GM21360 (cell line): ENCODE data around the gene RNASE8.
A peak's percentile ranks its signal among the peaks of the same experiment; 100 is the strongest.

ENCODE experiments used
- ATAC-seq: cut with Tn5 transposase; IDR thresholded peaks from one replicate; pipeline ENCODE4 v1.9.1; 2021; ENCODE audit warnings: mild to moderate bottlenecking, moderate library complexity; ENCODE audit not compliant: unreplicated experiment

Gene RNASE8

DNA sequence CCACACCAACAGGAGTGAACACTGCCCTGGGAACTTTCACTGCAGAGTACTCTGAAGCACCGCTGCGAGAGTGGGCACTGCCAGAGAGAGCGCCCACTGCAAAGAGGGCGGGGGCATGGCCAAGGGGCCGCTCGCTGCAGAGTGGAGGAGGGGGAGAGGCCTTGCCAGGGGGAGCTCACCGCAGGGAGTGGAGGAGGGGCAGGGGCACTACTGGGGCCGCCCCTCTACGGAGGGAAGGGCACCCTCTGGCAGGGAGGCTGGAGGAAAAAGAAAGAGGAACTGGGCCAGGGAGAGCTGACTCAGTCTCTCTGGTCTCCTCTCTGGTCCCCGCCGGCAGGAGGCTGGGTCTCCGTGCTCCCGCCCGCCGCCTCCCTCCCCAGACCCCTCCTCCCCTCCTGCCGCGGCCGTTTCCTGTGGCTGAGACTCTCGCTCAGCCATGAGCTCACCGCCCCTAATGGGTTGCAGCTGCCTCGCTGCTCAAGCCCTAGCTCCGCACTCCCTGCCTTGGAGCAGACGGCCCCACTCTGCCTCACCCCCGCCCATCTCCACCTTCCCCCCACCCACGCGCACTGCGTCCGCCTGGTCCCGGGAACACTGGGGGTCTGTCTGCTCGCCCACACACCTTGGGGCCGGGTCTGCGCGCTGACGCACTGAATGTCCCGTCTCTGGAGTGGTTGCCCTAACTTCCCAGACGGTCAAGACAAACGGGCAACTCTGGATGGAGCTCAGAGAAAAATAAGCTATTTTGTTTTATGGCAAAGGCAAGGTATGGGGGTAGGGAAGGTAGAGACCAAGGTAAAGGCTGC, 13.8 kb downstream of the RNASE8 start:
- peak; percentile 76 for ATAC-seq

DNA sequence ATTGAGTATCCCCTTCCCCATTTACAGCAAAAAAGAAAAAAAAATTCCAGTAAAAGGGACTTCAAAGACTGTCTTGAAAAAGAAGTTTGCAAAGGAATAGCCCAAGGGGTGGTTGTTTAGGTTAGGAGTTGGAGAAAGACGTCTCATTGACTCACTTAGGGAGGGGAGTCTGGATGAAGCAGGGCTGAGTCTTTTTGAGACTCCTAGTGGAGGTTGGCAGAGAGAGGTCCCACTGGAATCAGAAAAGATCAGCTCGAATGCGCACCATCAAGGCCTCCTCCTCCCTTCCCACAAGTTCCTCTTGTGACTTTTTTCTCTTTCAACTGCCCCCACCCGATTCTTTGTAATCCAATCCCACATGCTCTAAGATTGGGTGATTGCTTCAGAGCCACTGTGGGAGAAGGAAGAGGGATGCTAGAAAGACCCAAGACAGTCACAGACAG, 14.4 kb downstream of the RNASE8 start:
- ATAC-seq: no peak

DNA sequence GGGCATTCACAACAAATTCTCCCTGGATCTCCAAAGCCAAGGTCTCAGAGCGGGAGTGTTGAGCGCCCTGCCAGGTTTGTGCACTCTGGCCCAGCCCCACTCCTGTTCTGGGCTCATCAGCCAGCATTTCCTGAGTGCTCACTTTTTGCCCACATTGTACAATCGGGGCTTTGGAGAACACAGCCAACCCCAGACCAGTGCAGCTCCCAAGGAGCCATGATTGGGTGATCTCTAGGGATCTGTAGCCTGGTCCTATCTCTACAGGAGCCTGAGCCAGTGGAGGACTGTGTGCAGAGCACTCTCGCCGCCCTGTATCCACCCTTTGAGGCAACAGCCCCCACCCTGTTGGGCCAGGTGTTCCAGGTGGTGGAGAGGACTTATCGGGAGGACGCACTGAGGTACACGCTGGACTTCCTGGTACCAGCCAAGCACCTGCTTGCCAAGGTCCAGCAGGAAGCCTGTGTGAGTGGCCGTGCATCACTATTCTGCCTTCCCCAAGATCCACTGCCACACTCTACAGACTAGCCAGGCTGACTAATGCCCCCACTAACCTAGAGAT, 15.2 kb downstream of the RNASE8 start:
- ATAC-seq: no peak

DNA sequence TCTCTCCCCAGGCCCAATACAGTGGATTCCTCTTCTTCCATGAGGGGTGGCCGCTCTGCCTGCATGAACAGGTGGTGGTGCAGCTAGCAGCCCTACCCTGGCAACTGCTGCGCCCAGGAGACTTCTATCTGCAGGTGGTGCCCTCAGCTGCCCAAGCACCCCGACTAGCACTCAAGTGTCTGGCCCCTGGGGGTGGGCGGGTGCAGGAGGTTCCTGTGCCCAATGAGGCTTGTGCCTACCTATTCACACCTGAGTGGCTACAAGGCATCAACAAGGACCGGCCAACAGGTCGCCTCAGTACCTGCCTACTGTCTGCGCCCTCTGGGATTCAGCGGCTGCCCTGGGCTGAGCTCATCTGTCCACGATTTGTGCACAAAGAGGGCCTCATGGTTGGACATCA, 16.3 kb downstream of the RNASE8 start:
- ATAC-seq: no peak

DNA sequence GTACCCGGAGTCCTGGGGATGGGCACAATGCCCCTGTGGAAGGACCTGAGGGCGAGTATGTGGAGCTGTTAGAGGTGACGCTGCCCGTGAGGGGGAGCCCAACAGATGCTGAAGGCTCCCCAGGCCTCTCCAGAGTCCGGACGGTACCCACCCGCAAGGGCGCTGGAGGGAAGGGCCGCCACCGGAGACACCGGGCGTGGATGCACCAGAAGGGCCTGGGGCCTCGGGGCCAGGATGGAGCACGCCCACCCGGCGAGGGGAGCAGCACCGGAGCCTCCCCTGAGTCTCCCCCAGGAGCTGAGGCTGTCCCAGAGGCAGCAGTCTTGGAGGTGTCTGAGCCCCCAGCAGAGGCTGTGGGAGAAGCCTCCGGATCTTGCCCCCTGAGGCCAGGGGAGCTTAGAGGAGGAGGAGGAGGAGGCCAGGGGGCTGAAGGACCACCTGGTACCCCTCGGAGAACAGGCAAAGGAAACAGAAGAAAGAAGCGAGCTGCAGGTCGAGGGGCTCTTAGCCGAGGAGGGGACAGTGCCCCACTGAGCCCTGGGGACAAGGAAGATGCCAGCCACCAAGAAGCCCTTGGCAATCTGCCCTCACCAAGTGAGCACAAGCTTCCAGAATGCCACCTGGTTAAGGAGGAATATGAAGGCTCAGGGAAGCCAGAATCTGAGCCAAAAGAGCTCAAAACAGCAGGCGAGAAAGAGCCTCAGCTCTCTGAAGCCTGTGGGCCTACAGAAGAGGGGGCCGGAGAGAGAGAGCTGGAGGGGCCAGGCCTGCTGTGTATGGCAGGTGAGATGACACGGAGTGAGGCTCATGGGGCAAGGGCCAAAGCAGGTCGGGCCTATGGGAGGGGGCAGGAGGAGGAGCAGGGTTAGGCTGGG, 17.0 kb downstream of the RNASE8 start:
- ATAC-seq: no peak

DNA sequence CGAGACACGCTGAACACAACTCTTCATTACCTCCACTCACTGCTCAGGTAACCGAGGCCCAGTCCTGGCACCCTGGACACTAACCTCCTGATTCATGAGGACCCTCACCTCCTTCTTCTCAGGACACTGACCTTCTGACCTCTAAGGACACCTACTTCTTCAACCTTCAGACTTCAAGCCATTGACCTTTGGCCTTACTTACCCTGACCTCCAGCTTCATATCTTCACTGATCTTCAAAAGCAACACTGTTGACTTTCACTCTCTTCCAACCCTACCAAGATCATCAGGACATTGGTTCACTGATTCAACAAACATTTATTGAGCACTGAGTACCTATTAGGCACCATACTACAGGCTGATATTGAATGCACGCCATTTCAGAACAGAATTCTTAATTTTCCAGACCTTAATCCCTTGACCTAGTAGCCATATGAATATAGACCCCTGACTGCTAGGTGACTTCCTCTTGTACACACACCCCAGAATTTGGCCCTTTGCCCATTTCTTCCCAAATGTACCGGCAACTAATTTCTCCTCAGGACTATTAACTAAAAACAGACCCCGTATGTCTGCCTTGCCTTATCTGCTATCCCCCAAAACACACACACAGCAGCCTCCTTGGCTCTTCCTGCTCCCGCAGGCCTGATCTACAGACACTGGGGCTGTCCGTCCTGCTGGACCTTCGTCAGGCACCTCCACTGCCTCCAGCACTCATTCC, 18.3 kb downstream of the RNASE8 start:
- no peak for ATAC-seq

DNA sequence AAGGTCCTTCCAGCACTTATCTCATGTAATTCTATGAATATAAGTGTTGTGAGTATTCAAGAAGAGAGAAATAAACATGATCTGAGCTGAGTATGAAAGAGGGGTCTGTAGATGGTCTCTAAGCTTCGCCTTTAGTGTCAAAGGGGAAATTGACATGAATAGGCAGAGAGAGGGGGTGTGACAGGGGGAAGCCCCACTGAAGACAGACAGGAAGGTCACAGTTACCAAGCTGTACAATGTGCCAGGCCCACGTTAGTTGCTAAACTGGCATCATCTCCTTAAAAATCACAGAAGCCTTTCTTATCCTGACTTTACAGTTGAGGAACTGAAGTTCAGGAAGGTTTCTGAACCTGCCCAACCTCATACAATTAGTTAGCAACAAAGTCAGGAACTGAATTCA, 20.1 kb downstream of the RNASE8 start:
- no peak for ATAC-seq

DNA sequence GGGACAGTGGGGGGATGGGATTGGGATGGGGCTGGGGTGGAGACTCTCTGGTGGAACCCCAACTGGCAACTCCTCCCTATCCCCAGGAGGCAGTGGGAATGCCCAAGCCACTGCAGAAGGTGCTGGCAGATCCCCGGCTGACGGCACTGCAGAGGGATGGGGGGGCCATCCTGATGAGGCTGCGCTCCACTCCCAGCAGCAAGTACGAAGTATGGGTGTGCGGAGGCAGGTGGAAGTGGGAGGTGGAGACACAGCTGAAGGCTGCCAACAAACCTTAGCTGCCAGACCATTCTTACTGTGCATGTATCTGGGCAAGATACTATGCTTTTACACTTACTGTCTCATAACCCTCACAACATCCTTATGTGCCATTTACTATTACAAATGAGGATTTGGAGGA, 20.7 kb downstream of the RNASE8 start:
- ATAC-seq: no peak

DNA sequence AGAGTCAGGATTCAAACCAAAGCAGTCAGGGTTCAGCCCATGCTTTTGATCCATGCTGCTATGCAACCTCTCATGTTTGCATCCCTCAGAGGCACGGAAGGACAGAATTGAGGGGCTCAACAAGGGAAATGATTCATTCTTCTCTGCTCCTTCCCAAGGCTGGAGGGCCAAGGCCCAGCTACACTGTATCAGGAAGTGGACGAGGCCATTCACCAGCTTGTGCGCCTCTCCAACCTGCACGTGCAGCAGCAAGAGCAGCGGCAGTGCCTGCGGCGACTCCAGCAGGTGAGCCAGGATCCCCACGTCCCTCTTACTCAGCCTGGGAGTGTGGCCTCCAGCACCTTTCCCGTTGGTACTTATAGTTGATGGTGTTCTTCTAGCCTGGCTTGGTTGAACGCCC, 21.1 kb downstream of the RNASE8 start:
- ATAC-seq: no peak

DNA sequence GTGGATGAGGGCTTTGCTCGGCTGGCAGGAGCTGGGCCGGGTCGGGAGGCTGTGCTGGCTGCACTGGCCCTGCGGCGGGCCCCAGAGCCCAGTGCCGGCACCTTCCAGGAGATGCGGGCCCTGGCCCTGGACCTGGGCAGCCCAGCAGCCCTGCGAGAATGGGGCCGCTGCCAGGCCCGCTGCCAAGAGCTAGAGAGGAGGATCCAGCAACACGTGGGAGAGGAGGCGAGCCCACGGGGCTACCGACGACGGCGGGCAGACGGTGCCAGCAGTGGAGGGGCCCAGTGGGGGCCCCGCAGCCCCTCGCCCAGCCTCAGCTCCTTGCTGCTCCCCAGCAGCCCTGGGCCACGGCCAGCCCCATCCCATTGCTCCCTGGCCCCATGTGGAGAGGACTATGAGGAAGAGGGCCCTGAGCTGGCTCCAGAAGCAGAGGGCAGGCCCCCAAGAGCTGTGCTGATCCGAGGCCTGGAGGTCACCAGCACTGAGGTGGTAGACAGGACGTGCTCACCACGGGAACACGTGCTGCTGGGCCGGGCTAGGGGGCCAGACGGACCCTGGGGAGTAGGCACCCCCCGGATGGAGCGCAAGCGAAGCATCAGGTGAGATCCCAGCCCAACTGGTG, 24.0 kb downstream of the RNASE8 start:
- no peak for ATAC-seq

DNA sequence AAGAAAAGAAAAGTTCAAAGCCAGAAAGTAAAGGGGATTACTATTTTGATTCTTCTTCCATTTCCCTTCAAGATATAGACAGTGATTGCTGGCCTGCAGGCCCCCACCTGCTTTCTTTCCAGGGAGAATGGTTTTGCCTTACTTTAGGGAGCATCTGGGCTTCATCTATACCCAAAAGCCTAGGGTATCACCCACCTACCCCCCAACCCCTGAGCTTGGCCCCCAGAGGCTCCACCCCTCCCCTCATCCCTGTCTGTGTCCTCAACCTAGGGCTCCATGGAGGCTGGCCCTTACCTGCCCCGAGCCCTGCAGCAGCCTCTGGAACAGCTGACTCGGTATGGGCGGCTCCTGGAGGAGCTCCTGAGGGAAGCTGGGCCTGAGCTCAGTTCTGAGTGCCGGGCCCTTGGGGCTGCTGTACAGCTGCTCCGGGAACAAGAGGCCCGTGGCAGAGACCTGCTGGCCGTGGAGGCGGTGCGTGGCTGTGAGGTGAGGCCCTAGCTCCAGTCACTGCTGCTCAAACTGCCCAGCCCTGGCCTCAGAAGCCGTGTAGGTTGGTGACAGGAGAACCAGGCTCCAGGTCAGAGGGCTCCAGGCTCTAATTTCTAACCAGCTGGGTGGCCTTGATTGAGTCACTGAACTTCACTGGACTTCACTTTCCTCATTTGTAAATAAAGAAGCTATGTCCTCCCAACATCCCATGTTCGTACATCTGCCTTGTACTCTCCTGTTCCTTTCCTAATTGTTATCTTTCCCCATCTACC, 26.1 kb downstream of the RNASE8 start:
- ATAC-seq: no peak

DNA sequence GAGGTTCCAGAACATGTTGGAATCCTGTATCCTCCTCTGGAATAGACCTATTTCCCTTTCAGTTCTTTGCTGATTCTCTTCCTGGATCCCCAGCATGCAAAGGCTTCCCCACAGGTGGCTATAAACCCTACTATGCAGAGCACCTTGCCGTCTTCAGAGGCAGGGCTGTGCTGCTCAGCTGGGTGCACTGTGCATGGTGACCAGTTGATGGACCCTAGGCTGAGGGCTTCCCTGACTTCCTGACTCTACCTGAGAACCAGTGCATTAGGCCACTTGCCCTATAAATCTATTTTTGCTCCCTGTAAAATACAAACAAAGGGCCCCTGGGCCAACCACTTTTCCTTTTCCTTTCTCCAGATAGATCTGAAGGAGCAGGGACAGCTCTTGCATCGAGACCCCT, 26.8 kb downstream of the RNASE8 start:
- no peak for ATAC-seq

DNA sequence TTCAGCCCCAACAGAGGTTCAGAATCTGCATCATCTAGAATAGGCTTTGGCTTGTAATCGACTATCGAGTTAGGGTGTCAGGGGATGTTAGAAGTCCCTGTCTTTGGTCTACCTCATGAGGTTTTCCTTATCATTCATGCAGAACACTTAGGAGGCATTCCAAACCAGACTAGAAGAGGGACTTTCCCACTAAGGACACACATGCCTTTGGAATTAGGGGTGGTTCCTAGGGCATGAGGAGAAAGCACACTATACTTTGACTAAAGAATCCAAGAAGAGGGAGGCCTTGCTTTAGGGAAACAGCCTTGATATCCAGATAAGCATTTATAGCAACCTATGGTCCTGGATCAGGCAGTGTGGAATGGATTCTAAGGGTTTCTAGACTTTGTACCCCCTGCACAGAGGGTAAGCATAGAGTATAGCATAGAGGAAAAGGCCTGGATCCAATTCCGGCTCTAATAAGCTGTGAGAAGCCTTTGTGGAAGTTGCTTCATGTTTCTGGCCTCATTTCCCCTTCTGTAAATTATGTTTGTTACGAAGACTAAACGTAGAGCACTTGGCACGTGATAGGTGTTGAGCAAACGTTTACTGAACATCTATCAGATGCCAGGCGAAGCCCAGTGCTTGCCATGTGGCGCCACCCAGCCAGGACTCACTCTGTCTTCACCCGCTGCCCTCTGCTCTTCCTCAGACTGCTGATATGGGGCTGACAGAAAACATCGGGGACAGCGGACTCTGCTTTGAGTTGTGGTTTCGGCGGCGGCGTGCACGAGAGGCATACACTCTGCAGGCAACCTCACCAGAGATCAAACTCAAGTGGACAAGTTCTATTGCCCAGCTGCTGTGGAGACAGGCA, 27.6 kb downstream of the RNASE8 start:
- ATAC-seq: no peak

DNA sequence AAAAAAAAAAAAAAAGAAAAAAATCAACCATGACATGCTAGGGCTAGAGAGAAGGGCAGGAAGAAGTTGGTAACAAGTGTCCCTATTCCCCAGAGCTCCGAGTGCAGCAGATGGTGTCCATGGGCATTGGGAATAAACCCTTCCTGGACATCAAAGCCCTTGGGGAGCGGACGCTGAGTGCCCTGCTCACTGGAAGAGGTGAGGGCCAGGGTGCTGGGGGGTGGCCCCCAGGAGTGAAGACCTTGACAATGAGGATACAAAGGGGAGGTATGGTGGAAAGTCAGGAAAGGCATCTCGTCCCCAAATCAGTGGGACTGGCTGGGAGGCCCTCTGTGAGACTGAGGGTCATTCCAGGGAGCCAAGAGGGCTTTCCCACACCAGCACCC, 29.3 kb downstream of the RNASE8 start:
- ATAC-seq: no peak

DNA sequence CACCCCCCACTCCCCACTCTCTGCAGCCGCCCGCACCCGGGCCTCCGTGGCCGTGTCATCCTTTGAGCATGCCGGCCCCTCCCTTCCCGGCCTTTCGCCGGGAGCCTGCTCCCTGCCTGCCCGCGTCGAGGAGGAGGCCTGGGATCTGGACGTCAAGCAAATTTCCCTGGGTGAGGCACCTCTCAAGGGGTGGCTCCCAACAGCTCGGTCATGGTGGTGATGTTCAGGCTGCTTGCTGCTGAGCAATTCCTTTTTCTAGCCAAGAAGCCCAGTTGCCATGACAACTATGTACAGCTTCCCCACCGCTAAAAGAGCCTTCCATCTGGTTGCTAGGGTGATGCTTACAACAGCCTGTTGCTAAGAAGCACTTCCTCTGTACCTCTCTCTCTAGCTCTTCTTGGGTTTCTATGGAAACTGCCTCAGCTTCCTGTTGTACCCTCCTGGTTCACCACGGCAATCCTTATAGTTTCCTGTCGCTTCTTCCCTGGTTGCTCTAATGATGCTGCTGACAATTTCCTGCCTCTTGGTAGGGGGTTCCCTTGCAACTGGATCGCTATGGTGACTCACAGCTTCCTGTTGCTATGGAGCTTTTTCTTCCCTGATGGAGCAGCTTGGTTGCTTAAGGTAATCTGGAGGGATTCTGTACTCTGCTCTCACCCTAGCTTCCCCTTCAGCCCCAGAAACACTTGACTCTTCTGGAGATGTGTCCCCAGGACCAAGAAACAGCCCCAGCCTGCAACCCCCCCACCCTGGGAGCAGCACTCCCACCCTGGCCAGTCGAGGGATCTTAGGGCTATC, 29.9 kb downstream of the RNASE8 start:
- no peak for ATAC-seq

DNA sequence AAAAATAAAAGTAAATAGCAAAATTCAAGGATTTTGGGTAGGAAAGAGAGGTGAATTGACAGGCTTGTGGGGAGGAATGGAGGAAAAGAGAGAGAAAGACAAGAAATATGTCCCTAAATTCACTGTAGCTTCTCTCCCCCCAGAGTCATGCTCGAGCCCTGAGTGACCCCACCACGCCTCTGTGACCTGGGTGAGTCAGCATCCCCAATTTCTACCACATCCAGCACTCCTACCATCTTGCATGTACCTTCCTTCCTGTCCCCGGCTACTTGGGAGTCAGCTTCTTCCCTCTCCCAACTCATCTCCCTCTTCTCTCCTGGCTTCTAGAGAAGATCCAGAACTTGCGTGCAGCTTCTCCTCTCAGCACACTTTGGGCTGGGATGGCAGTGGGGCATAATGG, 31.1 kb downstream of the RNASE8 start:
- no peak for ATAC-seq

DNA sequence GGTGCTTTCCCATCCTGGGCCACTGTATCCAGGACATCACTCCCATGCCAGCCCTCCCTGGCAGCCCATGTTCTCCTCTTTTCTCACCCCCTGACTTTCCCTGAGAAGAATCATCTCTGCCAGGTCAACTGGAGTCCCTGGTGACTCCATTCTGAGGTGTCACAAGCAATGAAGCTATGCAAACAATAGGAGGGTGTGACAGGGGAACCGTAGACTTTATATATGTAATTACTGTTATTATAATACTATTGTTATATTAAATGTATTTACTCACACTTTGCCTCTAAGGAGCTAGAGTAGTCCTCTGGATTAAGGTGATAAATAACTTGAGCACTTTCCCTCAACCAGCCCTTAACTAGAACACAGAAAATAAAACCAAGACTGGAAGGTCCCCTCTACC, 31.6 kb downstream of the RNASE8 start:
- no peak for ATAC-seq

DNA sequence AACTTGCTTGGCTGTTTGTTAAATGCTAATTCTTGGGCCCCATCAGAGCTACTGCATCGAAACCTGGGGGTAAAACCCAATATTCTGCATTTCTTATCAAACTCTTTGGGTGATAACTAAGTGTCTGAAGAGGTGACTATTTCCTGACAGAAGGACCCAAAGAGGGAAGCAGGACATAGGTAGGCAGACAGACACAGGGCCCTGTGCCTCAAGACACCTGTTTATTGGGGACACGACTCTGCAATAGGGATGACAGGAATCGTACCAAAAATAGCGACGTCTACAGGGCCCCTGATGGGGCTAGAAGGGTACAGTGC, 32.2 kb downstream of the RNASE8 start:
- no peak for ATAC-seq
